ENCODE data around the gene GNA12.

- TF ChIP-seq CTCF (IDR thresholded peaks at IDR 0.05; ENCODE audit: insufficient read depth, low read depth, low read length) = no peak
- TF ChIP-seq EZH2 (IDR thresholded peaks at IDR 0.05; ENCODE audit: insufficient read depth, low read length) = no peak
Observed at GRCh38 chr7:2686101-2686500, 158.0 kb downstream of the GNA12 start.
